ENCODE results near the gene PADI3.

The PADI3 gene

GRCh38 chr1:17214876-17215544, 33.9 kb upstream of the PADI3 start:
- H3K36me3 ChIP-seq (ENCODE audit: control insufficient read depth, insufficient read depth, low read length), result no peaks in the 10 kb centered on the region
- WGBS, 2 experiments, result 81 to 82% methylated on average over 5 of the region's 5 CpGs
- H3K4me3 ChIP-seq (ENCODE audit: insufficient read depth, low read depth, low read length), result no peak overlapping the region
- no peaks in the 10 kb centered on the region for H3K27me3 ChIP-seq (ENCODE audit: control insufficient read depth, insufficient read depth, low read length, poor library complexity, severe bottlenecking)
- H3K4me1 ChIP-seq (ENCODE audit: control insufficient read depth, insufficient read depth, low read length), result peaks cover 22% of the 10 kb centered on the region
- no peak overlapping the region for H3K27ac ChIP-seq (ENCODE audit: insufficient read depth, low read depth, low read length, poor library complexity, severe bottlenecking)
- no peaks in the 10 kb centered on the region for H3K9me3 ChIP-seq (ENCODE audit: control insufficient read depth, low read length)

GRCh38 chr1:17215545-17215890, 33.4 kb upstream of the PADI3 start:
- 87 to 89% methylated on average over 6 of the region's 6 CpGs for WGBS, 2 experiments
- no peaks in the 10 kb centered on the region for H3K9me3 ChIP-seq (ENCODE audit: control insufficient read depth, low read length)
- no peaks in the 10 kb centered on the region for H3K36me3 ChIP-seq (ENCODE audit: control insufficient read depth, insufficient read depth, low read length)

GRCh38 chr1:17216078-17216477, 32.8 kb upstream of the PADI3 start:
- Histone ChIP-seq H3K9me3 (ENCODE audit: control insufficient read depth, low read length) (no peaks in the 10 kb centered on the region), H3K36me3 (ENCODE audit: control insufficient read depth, insufficient read depth, low read length) (no peaks in the 10 kb centered on the region), H3K27ac (ENCODE audit: insufficient read depth, low read depth, low read length, poor library complexity, severe bottlenecking) (no peak overlapping the region), H3K4me1 (ENCODE audit: control insufficient read depth, insufficient read depth, low read length) (peaks cover 22% of the 10 kb centered on the region), H3K27me3 (ENCODE audit: control insufficient read depth, insufficient read depth, low read length, poor library complexity, severe bottlenecking) (no peaks in the 10 kb centered on the region), H3K4me3 (ENCODE audit: insufficient read depth, low read depth, low read length) (no peak overlapping the region)
- 81 to 86% methylated on average over 5 of the region's 5 CpGs for whole genome bisulfite sequencing, 2 experiments

More at GRCh38 chr1:17215545-17215890, 33.4 kb upstream of the PADI3 start:
- no peak overlapping the region for H3K27ac ChIP-seq (ENCODE audit: insufficient read depth, low read depth, low read length, poor library complexity, severe bottlenecking)
- H3K4me3 ChIP-seq (ENCODE audit: insufficient read depth, low read depth, low read length), result no peak overlapping the region
- H3K4me1 ChIP-seq (ENCODE audit: control insufficient read depth, insufficient read depth, low read length), result peaks cover 22% of the 10 kb centered on the region
- H3K27me3 ChIP-seq (ENCODE audit: control insufficient read depth, insufficient read depth, low read length, poor library complexity, severe bottlenecking), result no peaks in the 10 kb centered on the region

- Histone ChIP-seq H3K4me1 (ENCODE audit: control insufficient read depth, insufficient read depth, low read length) (peaks cover 13% of the 10 kb centered on the region), H3K4me3 (ENCODE audit: insufficient read depth, low read depth, low read length) (no peak overlapping the region), H3K27me3 (ENCODE audit: control insufficient read depth, insufficient read depth, low read length, poor library complexity, severe bottlenecking) (no peaks in the 10 kb centered on the region), H3K27ac (ENCODE audit: insufficient read depth, low read depth, low read length, poor library complexity, severe bottlenecking) (no peak overlapping the region), H3K36me3 (ENCODE audit: control insufficient read depth, insufficient read depth, low read length) (no peaks in the 10 kb centered on the region), H3K9me3 (ENCODE audit: control insufficient read depth, low read length) (no peaks in the 10 kb centered on the region)
- 93 to 95% methylated on average over 3 of the region's 3 CpGs for WGBS, 2 experiments
These were observed 31.3 kb upstream of the PADI3 start for GRCh38 chr1:17217607-17218006.

GRCh38 chr1:17218939-17219338, 30.0 kb upstream of the PADI3 start:
- H3K27me3 ChIP-seq (ENCODE audit: control insufficient read depth, insufficient read depth, low read length, poor library complexity, severe bottlenecking), result no peaks in the 10 kb centered on the region
- no peaks in the 10 kb centered on the region for H3K36me3 ChIP-seq (ENCODE audit: control insufficient read depth, insufficient read depth, low read length)
- H3K4me3 ChIP-seq (ENCODE audit: insufficient read depth, low read depth, low read length), result no peak overlapping the region
- no peaks in the 10 kb centered on the region for H3K4me1 ChIP-seq (ENCODE audit: control insufficient read depth, insufficient read depth, low read length)
- no peak overlapping the region for H3K27ac ChIP-seq (ENCODE audit: insufficient read depth, low read depth, low read length, poor library complexity, severe bottlenecking)
- no peaks in the 10 kb centered on the region for H3K9me3 ChIP-seq (ENCODE audit: control insufficient read depth, low read length)
- 92 to 93% methylated on average over 7 of the region's 7 CpGs for WGBS, 2 experiments

- H3K36me3 ChIP-seq (ENCODE audit: control insufficient read depth, insufficient read depth, low read length), result no peaks in the 10 kb centered on the region
- no peak overlapping the region for H3K27ac ChIP-seq (ENCODE audit: insufficient read depth, low read depth, low read length, poor library complexity, severe bottlenecking)
- WGBS, 2 experiments, result 88 to 91% methylated on average over 3 of the region's 3 CpGs
- no peaks in the 10 kb centered on the region for H3K9me3 ChIP-seq (ENCODE audit: control insufficient read depth, low read length)
- H3K4me3 ChIP-seq (ENCODE audit: insufficient read depth, low read depth, low read length), result no peak overlapping the region
- H3K27me3 ChIP-seq (ENCODE audit: control insufficient read depth, insufficient read depth, low read length, poor library complexity, severe bottlenecking), result no peaks in the 10 kb centered on the region
- H3K4me1 ChIP-seq (ENCODE audit: control insufficient read depth, insufficient read depth, low read length), result no peaks in the 10 kb centered on the region
These were observed 28.6 kb upstream of the PADI3 start for GRCh38 chr1:17220287-17220686.

GRCh38 chr1:17222557-17222956, 26.3 kb upstream of the PADI3 start:
- Histone ChIP-seq H3K4me3 (ENCODE audit: insufficient read depth, low read depth, low read length) (no peak overlapping the region), H3K36me3 (ENCODE audit: control insufficient read depth, insufficient read depth, low read length) (no peaks in the 10 kb centered on the region), H3K27ac (ENCODE audit: insufficient read depth, low read depth, low read length, poor library complexity, severe bottlenecking) (no peak overlapping the region), H3K27me3 (ENCODE audit: control insufficient read depth, insufficient read depth, low read length, poor library complexity, severe bottlenecking) (no peaks in the 10 kb centered on the region), H3K4me1 (ENCODE audit: control insufficient read depth, insufficient read depth, low read length) (no peaks in the 10 kb centered on the region), H3K9me3 (ENCODE audit: control insufficient read depth, low read length) (no peaks in the 10 kb centered on the region)
- 93 to 94% methylated on average over 14 of the region's 14 CpGs for WGBS, 2 experiments

- WGBS, 2 experiments, result 95% methylated on average over 4 of the region's 4 CpGs
- Histone ChIP-seq H3K4me3 (ENCODE audit: insufficient read depth, low read depth, low read length) (no peak overlapping the region), H3K27me3 (ENCODE audit: control insufficient read depth, insufficient read depth, low read length, poor library complexity, severe bottlenecking) (no peaks in the 10 kb centered on the region), H3K4me1 (ENCODE audit: control insufficient read depth, insufficient read depth, low read length) (no peaks in the 10 kb centered on the region), H3K27ac (ENCODE audit: insufficient read depth, low read depth, low read length, poor library complexity, severe bottlenecking) (no peak overlapping the region), H3K9me3 (ENCODE audit: control insufficient read depth, low read length) (no peaks in the 10 kb centered on the region), H3K36me3 (ENCODE audit: control insufficient read depth, insufficient read depth, low read length) (no peaks in the 10 kb centered on the region)
These were observed 24.5 kb upstream of the PADI3 start for GRCh38 chr1:17224434-17224833.

- WGBS, 2 experiments, result 90 to 92% methylated on average over 6 of the region's 6 CpGs
- no peak overlapping the region for H3K4me3 ChIP-seq (ENCODE audit: insufficient read depth, low read depth, low read length)
- H3K9me3 ChIP-seq (ENCODE audit: control insufficient read depth, low read length), result no peaks in the 10 kb centered on the region
- H3K4me1 ChIP-seq (ENCODE audit: control insufficient read depth, insufficient read depth, low read length), result no peaks in the 10 kb centered on the region
- no peak overlapping the region for H3K27ac ChIP-seq (ENCODE audit: insufficient read depth, low read depth, low read length, poor library complexity, severe bottlenecking)
- H3K36me3 ChIP-seq (ENCODE audit: control insufficient read depth, insufficient read depth, low read length), result no peaks in the 10 kb centered on the region
- H3K27me3 ChIP-seq (ENCODE audit: control insufficient read depth, insufficient read depth, low read length, poor library complexity, severe bottlenecking), result no peaks in the 10 kb centered on the region
These were observed 23.8 kb upstream of the PADI3 start for GRCh38 chr1:17225140-17225539.

GRCh38 chr1:17227358-17227915, 21.5 kb upstream of the PADI3 start:
- Histone ChIP-seq H3K27ac (ENCODE audit: insufficient read depth, low read depth, low read length, poor library complexity, severe bottlenecking) (no peak overlapping the region), H3K36me3 (ENCODE audit: control insufficient read depth, insufficient read depth, low read length) (no peaks in the 10 kb centered on the region), H3K27me3 (ENCODE audit: control insufficient read depth, insufficient read depth, low read length, poor library complexity, severe bottlenecking) (no peaks in the 10 kb centered on the region), H3K4me3 (ENCODE audit: insufficient read depth, low read depth, low read length) (no peak overlapping the region), H3K4me1 (ENCODE audit: control insufficient read depth, insufficient read depth, low read length) (no peaks in the 10 kb centered on the region), H3K9me3 (ENCODE audit: control insufficient read depth, low read length) (no peaks in the 10 kb centered on the region)
- WGBS, 2 experiments, result 89 to 90% methylated on average over 7 of the region's 7 CpGs
